Body of pancreas (tissue), 4 donors: ENCODE measurements around the gene TTLL11. TPM values are rescaled to one million over a fixed set of nuclear protein-coding genes. Genes with fewer than 3 reads are reported as not detected.

Experiments used
- ATAC-seq: fragments of 150-250 bp; one replicate; pipeline ENCODE4 v1.9.1; 2016
- DNase-seq, 4 donors: peaks; one replicate each; pipeline ENCODE4 v3.0.0-alpha.2; 2019
- H3K27ac ChIP-seq, 4 donors: fragments of 200-600 bp; sonication (generic); 1 replicate in 3 of 4; 2 replicates in 1 of 4; pipeline versions ENCODE4 v1.5.1 to v1.6.1; 2016 to 2019; ENCODE audit warnings: mild to moderate bottlenecking in 1 of 4, mixed read lengths in 1 of 4, moderate library complexity in 1 of 4
- H3K27me3 ChIP-seq, 2 donors: fragments of 200-600 bp; sonication (generic); one replicate each; pipeline ENCODE4 v1.6.0; 2016; ENCODE audit warnings: mild to moderate bottlenecking in 1 of 2
- H3K36me3 ChIP-seq, 2 donors: fragments of 200-600 bp; sonication (generic); replicated peaks in 1 of 2; 2 replicates each; pipeline ENCODE4 v1.5.1; 2016; ENCODE audit warnings: low read depth in 2 of 2; ENCODE audit not compliant: insufficient read depth in 1 of 2
- H3K4me1 ChIP-seq: fragments of 200-600 bp; sonication (generic); one replicate; pipeline ENCODE4 v1.6.0; 2016
- H3K4me3 ChIP-seq, 2 donors: fragments of 200-600 bp; sonication (generic); 1 replicate in 1 of 2; 2 replicates in 1 of 2; pipeline ENCODE4 v1.5.1; 2016 to 2019
- H3K9me3 ChIP-seq, 3 donors: fragments of 200-600 bp; sonication (generic); 1 replicate in 2 of 3; 2 replicates in 1 of 3; pipeline ENCODE4 v1.5.1; 2016
- CTCF ChIP-seq, 7 experiments: fragments of 450-650 bp in 4 of 7; fragments of 200-600 bp in 3 of 7; sonication (generic) in 3 of 7; IDR thresholded peaks; one replicate each; pipeline ENCODE4 v1.5.1; 2016 to 2019; ENCODE audit warnings: antibody characterized with exemption in 7 of 7
- POLR2A ChIP-seq, 3 donors: fragments of 450-650 bp; IDR thresholded peaks; one replicate each; pipeline ENCODE4 v1.6.1; 2016; ENCODE audit warnings: antibody characterized with exemption in 3 of 3, mild to moderate bottlenecking in 2 of 3
- WGBS, 2 donors: methylation state at CpG; one replicate each; pipeline ENCODE4 v1.1.5; 2017; 5-methylcytosine and 5-hydroxymethylcytosine counted together
- intact Hi-C: fragments of 100-400 bp; cut with DNase I; formaldehyde crosslinking; loops from one replicate; pipeline ENCODE4 v1.15.1; 2023
- total RNA-seq, 2 donors: library from RNA; depleted of rRNA; stranded (reverse); fragments of >200 nt; gene quantifications; one replicate each; pipeline ENCODE4 v1.1.0, GENCODE V29; 2016

The TTLL11 gene
- total RNA-seq, 2 donors from 2014 or later, result 14.5 to 16.8 TPM

GRCh38 chr9:122033775-122034373 lies 59.2 kb downstream of the TTLL11 start:
- 86 to 89% methylated on average over 8 of the region's 8 CpGs for WGBS, 2 donors
- no peaks in the 10 kb centered on the region for H3K9me3 ChIP-seq
- intact Hi-C loops, result no loop called here
- no peak for ATAC-seq
- H3K27me3 ChIP-seq, result no peaks in the 10 kb centered on the region
- H3K36me3 ChIP-seq, result no peaks in the 10 kb centered on the region
- DNase-seq, result no peak
- no peak overlapping the region for H3K4me3 ChIP-seq
- peaks cover 6% of the 10 kb centered on the region for H3K4me1 ChIP-seq
- H3K27ac ChIP-seq, result no peak overlapping the region
- no peak for TF ChIP-seq CTCF (IDR thresholded peaks at IDR 0.05)
- TF ChIP-seq POLR2A (IDR thresholded peaks at IDR 0.05), result no peak

GRCh38 chr9:122032346-122032745 lies 60.8 kb downstream of the TTLL11 start:
- H3K4me1 ChIP-seq, result peaks cover 6% of the 10 kb centered on the region
- ATAC-seq (no peak), DNase-seq (no peak)
- TF ChIP-seq POLR2A (IDR thresholded peaks at IDR 0.05), result no peak
- TF ChIP-seq CTCF (IDR thresholded peaks at IDR 0.05), result no peak
- H3K4me3 ChIP-seq, result no peak overlapping the region
- H3K27me3 ChIP-seq, result no peaks in the 10 kb centered on the region
- intact Hi-C loops, result no loop called here
- H3K9me3 ChIP-seq, result no peaks in the 10 kb centered on the region
- 54 to 61% methylated on average over 3 of the region's 3 CpGs for WGBS, 2 donors
- H3K36me3 ChIP-seq, result no peaks in the 10 kb centered on the region
- H3K27ac ChIP-seq, result peak overlapping the region in 1 of 4 donors; percentile 64

- 75 to 76% methylated on average over 7 of the region's 7 CpGs for WGBS, 2 donors
- DNase-seq (no peak), ATAC-seq (peak; percentile 38)
- H3K27ac ChIP-seq, result peak overlapping the region in 3 of 4 donors; percentile 19 to 64 (median 59)
- H3K36me3 ChIP-seq, result no peaks in the 10 kb centered on the region
- no peaks in the 10 kb centered on the region for H3K27me3 ChIP-seq
- H3K4me1 ChIP-seq, result peaks cover 6% of the 10 kb centered on the region
- TF ChIP-seq POLR2A (IDR thresholded peaks at IDR 0.05) (no peak), CTCF (IDR thresholded peaks at IDR 0.05) (no peak)
- H3K9me3 ChIP-seq, result no peaks in the 10 kb centered on the region
- H3K4me3 ChIP-seq, result no peak overlapping the region
- intact Hi-C loops, result no loop called here
Measured at GRCh38 chr9:122031776-122032175, 61.3 kb downstream of the TTLL11 start.

- 70 to 81% methylated on average over 6 to 10 of the region's 10 CpGs for WGBS, 2 donors
- intact Hi-C loops, result no loop called here
- DNase-seq (no peak), ATAC-seq (no peak)
- H3K36me3 ChIP-seq, result no peaks in the 10 kb centered on the region
- peaks cover 6% of the 10 kb centered on the region for H3K4me1 ChIP-seq
- H3K9me3 ChIP-seq, result no peaks in the 10 kb centered on the region
- no peak for TF ChIP-seq CTCF (IDR thresholded peaks at IDR 0.05)
- no peak for TF ChIP-seq POLR2A (IDR thresholded peaks at IDR 0.05)
- no peak overlapping the region for H3K4me3 ChIP-seq
- peak overlapping the region in 3 of 4 donors; percentile 19 to 64 (median 59) for H3K27ac ChIP-seq
- H3K27me3 ChIP-seq, result no peaks in the 10 kb centered on the region
Measured at GRCh38 chr9:122031157-122031556, 62.0 kb downstream of the TTLL11 start.

- WGBS, 2 donors, result 94 to 95% methylated on average over 4 of the region's 4 CpGs
- intact Hi-C loops, result no loop called here
- TF ChIP-seq POLR2A (IDR thresholded peaks at IDR 0.05), result no peak
- no peak for TF ChIP-seq CTCF (IDR thresholded peaks at IDR 0.05)
- DNase-seq (no peak), ATAC-seq (no peak)
- no peaks in the 10 kb centered on the region for H3K36me3 ChIP-seq
- no peaks in the 10 kb centered on the region for H3K27me3 ChIP-seq
- peaks cover 6% of the 10 kb centered on the region for H3K4me1 ChIP-seq
- no peak overlapping the region for H3K27ac ChIP-seq
- no peak overlapping the region for H3K4me3 ChIP-seq
- no peaks in the 10 kb centered on the region for H3K9me3 ChIP-seq
Measured at GRCh38 chr9:122030357-122030756, 62.8 kb downstream of the TTLL11 start.
